ENCODE results near the gene PPP4R1. TPM values are rescaled to one million over a fixed set of nuclear protein-coding genes. Genes with fewer than 3 reads are reported as not detected.

PPP4R1 gene
- total and polyA plus RNA-seq, 8 donors: 13.7 to 55.1 (median 34.8) TPM

GRCh38 chr18:9658087-9658641, 43.8 kb upstream of the PPP4R1 start:
- no peak for TF ChIP-seq CTCF (IDR thresholded peaks at IDR 0.05)
- Histone ChIP-seq H3K27me3 (no peaks in the 10 kb centered on the region), H3K4me1 (no peaks in the 10 kb centered on the region), H3K4me3 (no peak overlapping the region), H3K27ac (no peak overlapping the region), H3K36me3 (no peaks in the 10 kb centered on the region), H3K9me3 (no peaks in the 10 kb centered on the region)
- no peak for ATAC-seq
- WGBS, 2 donors: 90 to 91% methylated on average over 7 of the region's 7 CpGs
- no peak for DNase-seq
- FAIRE-seq: no peak
- intact Hi-C loops (cut with DNase I): no loop called here

- FAIRE-seq (no peak), ATAC-seq (no peak), DNase-seq (no peak)
- Histone ChIP-seq H3K27ac (no peak overlapping the region), H3K9me3 (no peaks in the 10 kb centered on the region), H3K4me1 (no peaks in the 10 kb centered on the region), H3K4me3 (no peak overlapping the region), H3K27me3 (no peaks in the 10 kb centered on the region), H3K36me3 (no peaks in the 10 kb centered on the region)
- intact Hi-C loops (cut with DNase I): no loop called here
- WGBS, 2 donors: 76 to 85% methylated on average over 1 of the region's 1 CpG
- TF ChIP-seq CTCF (IDR thresholded peaks at IDR 0.05): no peak
Measured at GRCh38 chr18:9655232-9655767, 40.9 kb upstream of the PPP4R1 start.

- no peak for TF ChIP-seq CTCF (IDR thresholded peaks at IDR 0.05)
- ATAC-seq (peak; percentile 63 to 94 (median 78)), DNase-seq (peak in 5 of 6 donors; percentile 66 to 85 (median 80)), FAIRE-seq (no peak)
- H3K4me3 ChIP-seq: no peak overlapping the region
- H3K9me3 ChIP-seq: no peaks in the 10 kb centered on the region
- 34 to 35% methylated on average over 5 of the region's 5 CpGs for WGBS, 2 donors
- no peaks in the 10 kb centered on the region for H3K4me1 ChIP-seq
- H3K27ac ChIP-seq: no peak overlapping the region
- no peaks in the 10 kb centered on the region for H3K27me3 ChIP-seq
- intact Hi-C loops (cut with DNase I): no loop called here
- H3K36me3 ChIP-seq: no peaks in the 10 kb centered on the region
Measured at GRCh38 chr18:9653390-9653789, 39.0 kb upstream of the PPP4R1 start.

GRCh38 chr18:9649164-9649540, 34.8 kb upstream of the PPP4R1 start:
- FAIRE-seq: no peak
- no peak for DNase-seq
- H3K27ac ChIP-seq: no peak overlapping the region
- no peaks in the 10 kb centered on the region for H3K27me3 ChIP-seq
- no peaks in the 10 kb centered on the region for H3K36me3 ChIP-seq
- WGBS, 2 donors: 75 to 84% methylated on average over 3 of the region's 3 CpGs
- ATAC-seq: no peak
- intact Hi-C loops (cut with DNase I): no loop called here
- TF ChIP-seq CTCF (IDR thresholded peaks at IDR 0.05): no peak
- H3K4me3 ChIP-seq: no peak overlapping the region
- H3K4me1 ChIP-seq: no peaks in the 10 kb centered on the region
- H3K9me3 ChIP-seq: no peaks in the 10 kb centered on the region

- Histone ChIP-seq H3K27me3 (no peaks in the 10 kb centered on the region), H3K4me3 (no peak overlapping the region), H3K36me3 (no peaks in the 10 kb centered on the region), H3K4me1 (no peaks in the 10 kb centered on the region), H3K27ac (no peak overlapping the region), H3K9me3 (no peaks in the 10 kb centered on the region)
- intact Hi-C loops (cut with DNase I): no loop called here
- 92 to 94% methylated on average over 7 of the region's 7 CpGs for WGBS, 2 donors
- no peak for DNase-seq
- no peak for ATAC-seq
- no peak for FAIRE-seq
- no peak for TF ChIP-seq CTCF (IDR thresholded peaks at IDR 0.05)
Measured at GRCh38 chr18:9648431-9649163, 34.2 kb upstream of the PPP4R1 start.

Measured in pancreas (tissue), 10 donors.